PFSK-1 (cell line): ENCODE data around the gene ZBTB5.

Experiments
- FOXP2 ChIP-seq: optimal IDR thresholded peaks from 2 replicates; pipeline ENCODE3; 2011; ENCODE audit warnings: borderline replicate concordance, control low read depth, inconsistent platforms; ENCODE audit not compliant: insufficient read depth; ENCODE audit errors: extremely low read length, extremely low read depth
- POLR2AphosphoS5 ChIP-seq: IDR thresholded peaks from 2 replicates; pipeline ENCODE4 v1.6.1; 2012; ENCODE audit warnings: low read depth, mild to moderate bottlenecking, control low read depth, low read length, moderate library complexity
- REST ChIP-seq, 2 experiments: IDR thresholded peaks; 2 replicates each; pipeline versions ENCODE4 v1.6.1 to v1.8.0; 2011 to 2012; ENCODE audit warnings: low read depth in 2 of 2, low read length in 2 of 2, control low read depth in 1 of 2, inconsistent platforms in 1 of 2, mild to moderate bottlenecking in 1 of 2, moderate library complexity in 1 of 2; ENCODE audit not compliant: insufficient read depth in 1 of 2
- SIN3A ChIP-seq: IDR thresholded peaks from 2 replicates; pipeline ENCODE4 v1.6.1; 2012; ENCODE audit warnings: mild to moderate bottlenecking, low read length, moderate library complexity, borderline replicate concordance; ENCODE audit not compliant: insufficient read depth
- TAF1 ChIP-seq: IDR thresholded peaks from 2 replicates; pipeline ENCODE4 v1.6.1; 2012; ENCODE audit warnings: low read length, control low read depth, borderline replicate concordance; ENCODE audit not compliant: insufficient read depth

Gene ZBTB5

GRCh38 chr9:37426846-37427245 lies 38.4 kb downstream of the ZBTB5 start:
- TF ChIP-seq REST (IDR thresholded peaks at IDR 0.05; ENCODE audit: insufficient read depth in 1 of 2, low read depth in 2 of 2, low read length in 2 of 2) = no peak
- TF ChIP-seq POLR2AphosphoS5 = no peak
- no peak for TF ChIP-seq TAF1
- no peak for TF ChIP-seq SIN3A
- no peak for TF ChIP-seq FOXP2

GRCh38 chr9:37425298-37425752 lies 39.9 kb downstream of the ZBTB5 start:
- TF ChIP-seq TAF1 (no peak), FOXP2 (no peak), POLR2AphosphoS5 (no peak), SIN3A (no peak), REST (IDR thresholded peaks at IDR 0.05; ENCODE audit: insufficient read depth in 1 of 2, low read depth in 2 of 2, low read length in 2 of 2) (no peak)

- TF ChIP-seq REST (IDR thresholded peaks at IDR 0.05; ENCODE audit: insufficient read depth in 1 of 2, low read depth in 2 of 2, low read length in 2 of 2) = no peak
- TF ChIP-seq SIN3A = no peak
- TF ChIP-seq FOXP2 = no peak
- TF ChIP-seq POLR2AphosphoS5 = no peak
- TF ChIP-seq TAF1 = no peak
These were observed 40.5 kb downstream of the ZBTB5 start for GRCh38 chr9:37424686-37425297.

GRCh38 chr9:37424204-37424685 lies 41.0 kb downstream of the ZBTB5 start:
- TF ChIP-seq FOXP2 = no peak
- no peak for TF ChIP-seq TAF1
- no peak for TF ChIP-seq POLR2AphosphoS5
- no peak for TF ChIP-seq SIN3A
- no peak for TF ChIP-seq REST (IDR thresholded peaks at IDR 0.05; ENCODE audit: insufficient read depth in 1 of 2, low read depth in 2 of 2, low read length in 2 of 2)

- TF ChIP-seq POLR2AphosphoS5 = no peak
- no peak for TF ChIP-seq TAF1
- no peak for TF ChIP-seq SIN3A
- TF ChIP-seq FOXP2 = no peak
- no peak for TF ChIP-seq REST (IDR thresholded peaks at IDR 0.05; ENCODE audit: insufficient read depth in 1 of 2, low read depth in 2 of 2, low read length in 2 of 2)
These were observed 41.7 kb downstream of the ZBTB5 start for GRCh38 chr9:37423508-37423907.
